Stimulated activated CD4-positive, alpha-beta T cell treated with anti-CD3 and anti-CD28 coated beads, TNF-alpha, amount 100 ng/mL, for 4 hours (primary cell): ENCODE measurements around the gene KRT17.
"Not testable (repeated sequence)": the region's sequence is repeated elsewhere in the genome, so short reads cannot be mapped to it uniquely, and the experiment has no call there.

Experiments
- DNase-seq, 3 experiments: peaks; one replicate each; pipeline ENCODE4 v3.0.0-alpha.2; 2020; ENCODE audit warnings: low read depth in 3 of 3

KRT17 gene

DNA sequence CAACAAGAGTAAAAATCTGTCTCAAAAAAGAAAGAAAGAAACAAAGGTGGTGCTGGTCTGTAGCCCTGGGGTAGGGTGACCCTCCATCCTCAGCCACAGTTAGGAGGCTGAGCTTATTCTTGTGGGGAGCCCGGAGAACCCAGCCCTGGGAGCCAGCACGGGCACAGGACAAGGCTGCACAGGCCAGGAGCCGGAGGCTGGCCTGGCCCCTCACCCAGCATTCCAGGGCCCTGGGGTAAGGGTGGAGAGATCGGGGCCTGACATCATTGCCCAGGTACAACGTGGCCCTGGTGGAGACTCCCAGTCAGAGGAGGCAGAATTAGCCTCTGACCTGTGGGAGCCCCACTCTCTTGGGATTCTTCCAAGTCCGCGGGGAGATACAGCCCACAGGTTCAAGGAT lies 10.3 kb upstream of the KRT17 start:
- DNase-seq: no peak

DNA sequence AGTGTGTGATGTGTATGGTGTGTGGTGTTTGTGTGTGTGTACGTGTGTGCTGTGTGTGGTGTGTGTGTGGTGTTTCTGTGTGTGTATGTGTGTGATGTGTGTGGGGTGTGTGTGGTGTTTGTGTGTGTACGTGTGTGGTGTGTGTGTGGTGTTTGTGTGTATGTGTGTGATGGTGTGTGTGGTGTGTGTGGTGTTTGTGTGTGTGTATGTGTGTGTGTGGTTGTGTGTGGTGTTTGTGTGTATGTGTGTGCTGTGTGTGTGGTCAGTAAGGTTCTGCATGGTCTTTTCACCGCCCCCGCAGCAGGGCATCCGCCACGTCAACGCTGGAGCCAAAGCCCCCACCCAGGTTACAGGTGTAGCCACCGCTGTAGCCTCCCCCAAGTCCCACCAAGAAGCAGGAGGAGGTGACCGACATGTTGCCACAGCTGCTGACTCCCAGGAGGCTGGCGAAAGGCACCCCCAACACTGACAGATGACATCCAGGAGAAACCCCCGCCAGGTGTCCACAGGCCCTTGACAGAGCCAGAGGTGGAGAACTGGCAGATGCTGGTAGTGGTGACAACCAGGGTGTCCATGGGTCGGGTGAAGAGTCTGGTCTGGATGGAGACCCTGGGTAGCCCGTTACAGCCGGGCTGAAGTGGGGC lies 9.3 kb upstream of the KRT17 start:
- DNase-seq: no peak

DNA sequence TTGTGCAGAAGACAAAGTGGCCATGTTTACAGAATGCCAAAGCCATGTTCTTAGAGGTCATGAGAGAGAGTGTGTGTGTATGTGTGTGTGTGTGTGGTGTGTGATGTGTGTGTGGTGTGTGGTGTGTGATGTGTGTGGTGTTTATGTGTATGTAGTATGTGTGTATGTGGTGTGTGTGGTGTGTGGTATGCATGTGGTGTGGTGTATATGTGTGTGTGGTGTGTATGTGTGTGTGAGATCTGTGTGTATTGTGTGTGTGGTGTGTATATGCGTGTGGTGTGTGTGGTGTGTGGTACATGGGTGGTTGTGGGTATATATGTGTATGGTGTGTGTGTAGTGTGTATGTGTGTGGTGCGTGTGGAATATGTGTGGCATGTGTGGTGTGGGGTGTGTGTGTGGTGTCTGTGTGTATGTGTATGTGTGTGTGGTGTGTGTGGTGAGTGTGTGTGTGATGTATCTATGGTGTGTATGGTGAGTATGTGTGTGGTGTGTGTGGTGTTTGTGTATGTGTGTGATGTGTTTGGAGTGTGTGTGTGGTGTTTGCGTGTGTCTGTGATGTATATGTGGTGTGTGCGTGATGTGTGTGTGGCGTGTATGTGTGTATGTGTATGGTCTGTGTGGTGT lies 8.2 kb upstream of the KRT17 start:
- DNase-seq: no peak

DNA sequence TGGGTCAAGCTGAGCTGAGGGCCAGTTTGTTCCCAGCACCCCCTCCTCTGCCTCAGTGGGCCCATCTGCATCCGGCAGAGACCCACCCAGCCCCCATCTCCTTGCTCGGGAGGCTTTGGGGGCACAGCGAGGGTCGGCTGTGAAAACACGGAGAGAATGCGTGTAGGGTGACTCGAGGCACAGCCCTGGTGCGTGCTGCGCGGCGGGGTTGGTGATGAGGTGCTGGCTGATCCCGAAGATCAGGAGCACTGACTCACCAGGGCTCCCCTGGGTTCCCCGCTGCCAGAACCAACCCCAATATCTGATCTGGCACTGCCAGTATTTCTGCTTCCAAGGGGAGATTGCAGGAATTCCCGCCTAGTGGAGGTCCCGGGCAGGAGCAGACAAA lies 7.5 kb upstream of the KRT17 start:
- DNase-seq: no peak

DNA sequence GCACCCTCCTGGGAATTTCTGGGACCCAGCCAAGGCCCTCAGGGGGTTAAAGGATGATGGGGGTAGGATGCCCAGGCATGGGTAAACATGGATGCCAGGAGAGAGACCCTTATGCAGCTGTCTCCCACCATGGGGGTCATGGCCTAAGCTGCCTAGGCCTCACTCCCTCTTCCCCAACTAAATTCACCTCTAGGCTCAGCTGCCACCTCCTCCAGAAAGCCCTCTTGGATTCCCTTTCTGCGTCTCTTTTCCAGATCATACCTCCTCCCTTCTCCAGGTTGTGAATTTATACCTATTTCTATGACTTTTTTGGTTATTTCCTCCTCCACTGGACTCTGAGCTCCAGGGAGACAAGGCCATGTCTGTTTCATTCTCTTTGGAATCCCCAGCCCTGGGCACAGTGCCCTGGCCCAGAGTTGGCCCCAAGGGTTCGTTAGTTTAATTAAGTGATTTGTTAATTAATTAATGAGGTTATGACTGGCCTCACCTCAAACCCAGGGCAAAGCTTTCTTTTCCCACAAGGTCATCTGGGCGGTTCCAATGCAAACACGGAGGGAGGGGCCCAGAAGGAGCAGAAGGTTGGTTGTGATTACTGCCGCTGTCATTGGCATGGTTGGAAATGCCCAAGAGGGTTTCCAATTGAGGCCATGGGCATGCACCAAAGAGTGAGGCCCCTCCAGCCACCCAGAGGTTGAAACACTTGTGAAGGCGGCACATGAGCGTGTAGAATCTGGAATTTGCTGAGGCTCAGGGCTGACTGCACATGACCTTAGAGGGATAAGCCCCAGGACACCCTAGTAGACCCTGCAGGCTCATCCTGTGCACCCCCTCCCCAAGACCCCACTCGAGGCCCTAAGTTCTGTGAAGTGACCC lies 6.9 kb upstream of the KRT17 start:
- DNase-seq: no peak

DNA sequence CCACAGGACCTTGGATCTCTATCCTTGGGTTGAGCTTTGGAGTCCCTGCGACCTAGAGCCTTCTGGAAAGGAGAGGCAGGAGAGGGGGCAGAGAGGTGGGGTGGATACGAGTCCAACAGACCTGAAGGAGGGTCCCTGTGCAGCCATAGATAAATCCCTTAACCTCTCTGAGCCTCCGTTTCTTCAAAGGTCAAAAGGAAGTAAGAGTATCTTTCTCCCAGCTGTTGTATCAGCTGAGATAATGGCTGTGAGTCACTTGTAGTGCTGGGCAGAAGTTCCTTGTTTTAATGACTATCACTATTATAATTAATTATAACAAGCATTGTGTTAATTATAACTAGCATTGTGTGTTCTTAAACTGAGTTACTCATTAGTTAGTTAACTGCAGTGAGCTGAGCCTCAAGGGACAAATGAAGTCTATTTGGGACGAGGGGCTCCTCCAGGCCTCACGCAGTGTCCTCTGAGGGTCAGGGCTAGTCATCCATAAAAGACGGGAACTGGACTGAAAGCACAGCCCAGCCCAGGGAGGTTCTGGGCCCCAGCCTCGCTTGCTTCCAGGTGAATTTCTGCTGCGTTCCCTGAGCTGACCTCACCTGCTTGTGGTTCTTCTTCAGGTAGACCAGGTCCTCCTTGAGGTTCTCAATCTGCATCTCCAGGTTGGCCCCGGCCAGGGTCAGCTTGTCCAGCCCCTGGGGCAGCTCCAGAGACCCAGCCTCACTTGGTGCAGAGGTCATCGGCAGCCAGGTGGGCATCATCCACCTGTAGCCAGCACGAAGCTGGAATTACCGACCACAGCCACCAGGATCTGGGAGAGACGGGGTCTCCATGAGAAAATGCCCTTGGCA lies 5.7 kb upstream of the KRT17 start:
- no peak for DNase-seq

DNA sequence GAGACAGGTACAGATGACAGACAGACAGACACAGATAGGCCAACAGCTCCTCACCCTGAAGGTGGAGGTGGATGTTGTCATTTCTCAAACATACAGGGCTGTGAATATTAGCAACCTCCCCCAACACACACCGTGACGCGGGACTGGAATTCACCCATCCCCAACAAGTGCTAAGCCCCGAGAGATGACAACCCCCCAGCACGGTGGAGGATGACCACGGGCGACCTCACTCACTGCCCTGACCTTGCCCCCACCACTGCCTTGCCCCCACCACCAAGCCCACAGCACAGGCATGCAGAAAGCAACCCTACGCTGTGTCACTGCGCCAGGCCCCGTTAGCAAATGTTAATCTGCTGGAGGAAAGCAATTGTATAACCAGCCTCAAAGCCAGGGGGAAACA lies 4.9 kb upstream of the KRT17 start:
- no peak for DNase-seq

DNA sequence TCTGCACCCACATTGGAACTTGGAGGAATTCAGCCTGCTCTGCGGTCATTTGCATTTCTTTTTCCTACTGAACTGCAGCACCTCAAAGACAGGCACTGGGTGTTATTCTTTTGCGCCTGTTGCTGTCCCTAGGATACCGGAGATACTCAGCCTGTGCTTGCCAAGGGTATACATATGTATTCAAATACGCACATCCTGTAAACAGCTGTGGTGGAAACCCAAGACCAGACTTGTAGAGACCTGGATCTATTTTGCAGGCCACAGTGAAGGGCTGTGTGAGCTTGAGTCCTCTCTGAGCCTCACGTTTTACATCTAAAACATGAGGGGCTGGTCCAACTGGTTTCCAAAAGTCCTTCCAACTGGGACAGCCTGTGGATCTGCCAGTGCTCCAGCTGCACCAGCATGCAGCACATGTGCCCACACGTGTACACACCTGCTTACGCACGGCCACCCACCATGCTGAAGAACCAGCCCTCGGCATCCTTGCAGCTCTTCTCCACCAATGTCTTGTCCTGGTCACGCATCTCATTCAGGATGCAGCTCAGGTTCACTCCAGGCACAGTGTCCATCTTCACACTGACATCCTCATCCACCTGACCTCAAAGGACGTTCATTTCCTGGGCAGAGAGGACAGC lies 4.4 kb upstream of the KRT17 start:
- not testable (repeated sequence) for DNase-seq

DNA sequence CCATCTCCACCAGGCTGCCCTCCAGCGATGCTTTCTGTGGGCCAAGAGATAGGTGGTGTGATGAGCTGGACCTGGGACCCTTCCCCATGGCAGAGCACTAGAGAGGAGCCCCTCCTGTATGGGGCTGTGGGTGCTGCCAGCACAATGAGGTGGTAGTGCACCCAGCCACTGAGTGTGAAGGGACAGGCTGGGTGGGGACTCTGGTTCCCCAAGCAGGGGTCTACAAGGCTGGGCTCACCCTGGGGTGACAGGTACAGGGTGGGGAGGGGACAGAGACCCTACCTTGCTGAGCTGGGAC lies 3.6 kb upstream of the KRT17 start:
- not testable (repeated sequence) for DNase-seq

DNA sequence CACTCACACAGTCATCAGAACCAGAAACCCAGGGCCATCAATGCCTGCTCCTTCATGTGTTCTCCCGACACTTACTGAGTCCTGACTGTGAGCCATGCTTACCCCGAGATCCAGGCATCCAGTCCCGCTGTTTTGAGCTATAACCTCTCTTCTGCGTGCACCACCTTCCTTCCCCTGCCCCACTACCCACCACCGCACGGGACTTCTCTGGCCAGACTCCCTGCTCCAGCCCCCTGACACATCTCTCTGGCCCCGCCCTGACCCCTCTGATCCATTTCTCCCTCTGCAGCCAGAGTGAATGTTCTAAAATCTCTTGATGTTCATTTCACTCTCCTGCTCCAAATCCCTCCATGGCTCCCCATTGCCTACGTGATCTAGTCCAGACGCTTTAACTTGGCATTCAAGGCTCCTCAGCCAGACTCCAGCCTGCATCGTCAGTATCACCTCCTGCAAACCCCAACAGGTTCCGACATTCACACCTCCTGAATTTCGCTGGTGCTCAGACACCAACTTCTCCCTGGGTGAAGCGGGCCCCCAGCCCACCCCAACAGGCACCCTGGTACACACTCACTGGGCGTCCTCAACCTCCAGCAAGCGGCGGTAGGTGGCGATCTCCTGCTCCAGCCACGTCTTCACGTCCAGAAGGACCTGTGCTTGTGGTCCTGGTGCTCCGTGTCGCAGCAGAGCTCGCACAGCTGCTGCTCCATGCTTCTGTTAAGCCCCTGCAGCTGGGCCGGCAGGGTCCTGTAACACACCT lies 3.1 kb upstream of the KRT17 start:
- DNase-seq: no peak

DNA sequence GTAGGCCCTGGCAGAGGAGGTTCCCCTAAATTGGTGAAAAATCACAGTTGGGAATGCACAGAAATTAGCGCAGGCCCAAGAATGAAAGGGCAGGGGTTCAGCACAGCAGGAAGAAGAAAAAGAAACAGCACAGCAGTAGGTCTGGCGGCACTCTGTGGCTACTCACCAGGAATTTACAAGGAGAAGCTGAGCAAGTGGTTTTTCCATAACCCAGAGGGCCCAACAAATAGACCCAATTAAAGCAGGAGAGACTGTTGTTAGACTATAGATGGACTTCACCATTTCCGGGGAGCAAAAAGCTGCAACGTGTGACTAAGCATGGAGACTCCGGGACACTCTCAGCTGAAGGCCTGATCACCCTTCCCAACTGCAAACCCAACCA lies 2.5 kb upstream of the KRT17 start:
- not testable (repeated sequence) for DNase-seq

DNA sequence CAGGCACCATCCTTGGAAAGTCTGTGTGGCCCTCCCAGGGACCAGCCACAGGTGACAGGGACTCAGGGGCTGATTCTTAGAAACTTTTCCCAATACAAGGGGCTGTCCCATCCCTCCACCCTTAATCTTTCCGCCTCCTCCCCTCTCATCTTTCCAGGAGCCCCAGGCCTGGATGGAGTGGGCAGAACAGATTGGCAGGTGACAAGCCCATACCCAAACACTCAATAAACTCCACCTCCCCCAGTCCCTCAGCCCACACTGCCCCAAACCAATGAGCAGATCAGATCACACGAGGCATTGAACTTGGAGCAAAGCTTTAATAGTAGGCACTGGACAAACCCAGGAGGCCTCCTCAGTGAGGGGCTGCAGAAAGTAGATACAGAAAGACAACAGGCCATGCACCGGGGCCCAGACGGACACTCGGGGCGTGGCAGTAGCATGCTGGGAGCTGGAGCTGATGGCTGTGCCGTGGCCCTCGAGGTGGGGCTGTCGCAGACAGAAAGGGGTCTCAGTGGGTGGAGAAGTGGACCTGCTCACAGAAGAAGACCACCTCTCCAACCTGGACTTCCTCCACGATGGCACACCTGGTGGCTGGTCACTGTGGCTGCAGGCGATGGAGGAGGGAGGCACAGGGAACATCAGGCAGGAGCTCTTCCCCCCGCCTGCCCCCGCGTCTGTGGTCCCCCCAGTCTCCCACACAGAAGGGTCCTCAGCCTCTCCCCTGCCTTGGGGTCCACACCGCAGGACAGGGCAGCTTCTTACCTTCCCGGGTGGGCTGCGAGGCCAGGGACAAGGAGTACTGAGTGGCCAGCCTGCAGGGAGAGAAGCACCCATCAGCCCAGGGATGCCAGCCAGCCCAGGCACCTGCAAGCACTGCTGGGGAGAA lies 1.9 kb upstream of the KRT17 start:
- not testable (repeated sequence) for DNase-seq

DNA sequence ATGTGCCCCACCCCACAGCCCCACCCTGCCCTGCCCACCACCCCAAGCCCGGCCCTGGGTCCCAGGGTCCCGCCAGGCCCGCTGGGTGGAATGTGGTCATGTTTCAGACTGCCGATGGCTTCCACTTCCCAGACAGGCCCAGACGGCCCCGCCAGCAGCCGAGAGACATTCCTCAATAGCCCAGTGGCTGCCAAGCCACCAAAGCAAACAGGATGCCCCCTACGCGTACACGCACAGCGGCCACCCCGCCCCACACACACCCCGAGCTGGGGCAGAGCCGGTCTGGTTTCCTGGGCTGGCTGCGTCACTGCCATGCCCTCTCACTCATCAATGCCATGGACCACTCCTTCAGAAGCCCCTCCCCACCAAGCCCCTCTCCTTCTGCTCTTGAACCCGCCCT lies 1.2 kb upstream of the KRT17 start:
- DNase-seq: no peak

DNA sequence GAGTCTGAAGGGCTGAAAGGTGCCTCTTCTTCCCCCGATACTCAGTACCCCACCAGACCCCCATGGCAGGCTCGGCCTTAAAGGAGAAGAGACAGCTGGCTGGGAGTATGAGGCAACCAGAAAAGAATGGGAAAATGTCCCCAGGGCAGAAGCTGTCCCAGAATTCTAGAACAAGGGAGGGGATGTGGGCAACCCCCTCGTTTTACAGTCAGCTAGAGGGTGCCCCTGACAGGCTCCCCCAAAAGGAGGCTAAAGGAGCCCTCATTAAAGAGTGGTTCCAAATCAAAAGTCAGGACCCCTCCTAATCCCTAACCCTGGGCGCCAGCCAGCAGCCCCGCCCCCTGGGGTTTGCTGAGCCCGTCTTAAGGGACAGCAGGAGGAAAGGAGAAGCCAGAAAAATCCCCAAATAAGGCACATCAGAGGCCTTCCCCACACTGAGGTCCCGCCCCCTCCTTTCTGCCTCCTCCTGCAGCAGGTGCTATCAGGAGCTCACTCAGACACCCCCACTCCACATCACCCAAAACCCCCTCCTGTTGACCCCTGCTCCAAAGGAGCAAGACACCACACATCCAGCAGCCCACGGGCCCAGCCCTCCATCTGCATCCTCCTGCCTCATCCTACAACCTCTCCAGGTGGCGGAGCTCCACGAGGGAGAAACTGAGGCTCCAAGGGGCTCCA lies 1.1 kb downstream of the KRT17 start:
- DNase-seq: not testable (repeated sequence)

DNA sequence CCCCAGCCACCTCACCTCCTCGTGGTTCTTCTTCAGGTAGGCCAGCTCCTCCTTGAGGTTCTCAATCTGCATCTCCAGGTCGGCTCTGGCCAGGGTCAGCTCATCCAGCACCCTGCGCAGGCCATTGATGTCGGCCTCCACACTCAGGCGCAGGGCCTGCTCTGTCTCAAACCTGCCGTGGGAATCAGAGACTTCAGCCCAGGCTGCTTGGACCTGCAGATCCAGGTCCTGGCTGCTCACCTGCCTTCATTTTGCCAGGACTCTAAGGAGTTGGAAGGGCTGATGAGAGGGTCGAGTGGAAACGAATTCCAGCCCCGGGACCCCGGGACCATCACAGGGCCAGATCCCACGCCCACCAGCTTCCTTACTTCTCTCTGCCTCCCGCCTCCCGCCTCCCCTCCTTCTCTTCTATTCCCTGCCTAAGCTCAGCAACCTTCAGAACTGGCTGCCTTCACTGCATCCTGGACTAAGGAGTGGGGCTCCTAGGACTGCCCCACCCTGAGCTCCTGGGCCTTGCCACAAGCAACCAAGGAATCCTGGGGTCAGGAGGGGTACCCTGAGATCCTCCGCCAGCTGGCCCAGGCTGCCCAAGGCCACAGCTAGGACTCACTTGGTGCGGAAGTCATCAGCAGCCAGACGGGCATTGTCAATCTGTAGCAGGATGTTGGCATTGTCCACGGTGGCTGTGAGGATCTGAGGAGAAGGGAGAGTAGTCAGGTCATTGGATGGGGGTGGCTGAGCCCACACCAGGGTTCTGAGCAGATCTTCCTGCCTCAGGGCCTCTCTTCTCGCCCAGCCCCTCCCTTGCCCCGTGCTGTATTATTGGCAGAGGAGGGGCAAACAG lies 1.8 kb downstream of the KRT17 start:
- not testable (repeated sequence) for DNase-seq

DNA sequence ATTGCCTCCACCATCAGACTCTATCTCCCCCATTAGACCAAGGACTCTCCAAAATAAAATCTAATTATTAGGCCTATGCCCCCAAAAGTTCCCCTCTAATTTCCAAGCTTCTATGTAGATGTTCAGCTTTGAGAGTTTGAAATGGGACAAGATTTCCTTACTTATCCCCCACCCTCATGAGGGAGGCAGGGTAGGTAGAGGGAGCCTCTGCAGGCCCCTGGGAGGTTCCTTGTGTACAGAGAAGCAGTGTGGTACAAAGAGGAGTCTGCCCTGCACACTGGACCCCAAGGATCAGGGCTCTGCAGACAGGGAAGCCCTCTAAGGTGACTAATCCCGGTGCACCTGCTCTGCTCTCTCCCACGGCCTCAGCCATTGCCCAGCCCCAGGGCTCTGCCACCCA lies 2.5 kb downstream of the KRT17 start:
- no peak for DNase-seq

DNA sequence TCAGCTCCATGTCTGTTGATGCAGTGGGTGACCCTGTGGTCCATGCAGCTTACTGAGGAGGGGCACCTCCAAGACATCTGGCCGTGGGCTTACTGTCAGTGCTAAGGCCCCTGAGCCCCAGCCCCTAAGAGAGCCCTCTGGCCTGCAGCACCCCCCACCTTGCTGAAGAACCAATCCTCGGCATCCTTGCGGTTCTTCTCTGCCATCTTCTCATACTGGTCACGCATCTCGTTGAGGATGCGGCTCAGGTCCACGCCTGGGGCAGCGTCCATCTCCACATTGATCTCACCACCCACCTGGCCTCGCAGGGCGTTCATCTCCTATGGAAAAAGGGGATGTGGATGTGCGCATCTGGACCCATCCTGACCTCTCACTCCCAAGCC lies 2.9 kb downstream of the KRT17 start:
- not testable (repeated sequence) for DNase-seq

DNA sequence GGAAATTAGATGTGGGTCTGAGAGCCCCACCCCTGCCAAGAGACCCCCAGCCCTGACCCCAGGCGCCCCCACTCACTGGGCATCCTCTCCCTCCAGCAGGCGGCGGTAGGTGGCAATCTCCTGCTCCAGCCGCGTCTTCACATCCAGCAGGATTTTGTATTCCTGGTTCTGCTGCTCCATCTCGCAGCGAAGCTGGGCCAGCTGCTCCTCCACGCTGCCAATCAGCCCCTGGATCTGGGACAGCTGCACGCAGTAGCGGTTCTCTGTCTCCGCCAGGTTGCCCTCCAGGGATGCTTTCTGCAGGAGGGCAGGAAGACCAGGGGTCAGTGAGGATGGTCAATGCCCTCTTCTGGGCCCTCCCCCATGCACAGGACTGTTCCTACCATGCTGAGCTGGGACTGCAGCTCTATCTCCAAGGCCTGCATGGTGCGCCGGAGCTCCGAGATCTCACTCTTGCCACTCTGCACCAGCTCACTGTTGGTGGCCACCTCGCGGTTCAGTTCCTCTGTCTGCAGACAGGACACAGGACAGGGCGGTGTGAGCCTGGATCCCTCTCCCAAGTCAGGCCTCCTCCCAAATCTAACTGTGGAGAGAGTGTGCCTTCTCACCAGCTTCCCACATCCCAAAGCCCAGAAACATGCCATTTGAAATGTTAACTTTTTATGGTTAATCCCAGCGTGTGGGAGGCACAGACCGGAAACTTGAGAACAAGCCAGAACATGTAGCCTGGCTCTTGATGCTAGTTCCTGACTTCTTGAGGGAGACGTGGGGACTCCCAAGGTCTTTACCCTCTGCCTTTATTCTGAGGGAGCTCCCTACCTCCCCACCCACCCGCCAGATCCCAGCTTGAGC lies 3.6 kb downstream of the KRT17 start:
- no peak for DNase-seq
